GM18858 (cell line): ENCODE data around the gene MUC5AC.
"Not testable (repeated sequence)": the region's sequence is repeated elsewhere in the genome, so short reads cannot be mapped to it uniquely, and the experiment has no call there.

ENCODE experiments used
- ATAC-seq: cut with Tn5 transposase; IDR thresholded peaks from one replicate; pipeline ENCODE4 v1.9.1; 2021; ENCODE audit not compliant: unreplicated experiment

The MUC5AC gene

GRCh38 chr11:1162491-1163311 lies 4.9 kb downstream of the MUC5AC start:
- ATAC-seq, result no peak

- no peak for ATAC-seq
Measured at GRCh38 chr11:1163321-1163910, 5.7 kb downstream of the MUC5AC start.

- ATAC-seq, result no peak
Measured at GRCh38 chr11:1163911-1164735, 6.4 kb downstream of the MUC5AC start.

GRCh38 chr11:1164779-1165255 lies 7.1 kb downstream of the MUC5AC start:
- not testable (repeated sequence) for ATAC-seq

- ATAC-seq, result no peak
Measured at GRCh38 chr11:1165256-1166041, 7.7 kb downstream of the MUC5AC start.

- ATAC-seq, result no peak
Measured at GRCh38 chr11:1167256-1167655, 9.5 kb downstream of the MUC5AC start.

GRCh38 chr11:1167751-1168231 lies 10.0 kb downstream of the MUC5AC start:
- ATAC-seq, result no peak

GRCh38 chr11:1168256-1168655 lies 10.5 kb downstream of the MUC5AC start:
- no peak for ATAC-seq

- no peak for ATAC-seq
Measured at GRCh38 chr11:1168721-1169161, 11.0 kb downstream of the MUC5AC start.

GRCh38 chr11:1171223-1171984 lies 13.7 kb downstream of the MUC5AC start:
- no peak for ATAC-seq

- no peak for ATAC-seq
Measured at GRCh38 chr11:1171985-1172728, 14.4 kb downstream of the MUC5AC start.

GRCh38 chr11:1172729-1173117 lies 15.0 kb downstream of the MUC5AC start:
- no peak for ATAC-seq

GRCh38 chr11:1173396-1173795 lies 15.6 kb downstream of the MUC5AC start:
- not testable (repeated sequence) for ATAC-seq

GRCh38 chr11:1174441-1175370 lies 17.0 kb downstream of the MUC5AC start:
- no peak for ATAC-seq

GRCh38 chr11:1175461-1176223 lies 17.9 kb downstream of the MUC5AC start:
- no peak for ATAC-seq

- ATAC-seq, result no peak
Measured at GRCh38 chr11:1176224-1177019, 18.7 kb downstream of the MUC5AC start.
